NCI-H2029 treated with DMSO at 0.1 percent for 48 hours (cell line): ENCODE results near the gene LIN7A.

Experiments used
- DNase-seq: peaks from one replicate; lab custom pipeline; 2025; lab: John Stamatoyannopoulos, UW

Gene LIN7A

GRCh38 chr12:80858356-80858755, 79.4 kb downstream of the LIN7A start:
- no peak for DNase-seq

- no peak for DNase-seq
Measured at GRCh38 chr12:80857311-80857710, 80.4 kb downstream of the LIN7A start.

GRCh38 chr12:80849337-80849736, 88.4 kb downstream of the LIN7A start:
- no peak for DNase-seq

GRCh38 chr12:80848858-80849257, 88.9 kb downstream of the LIN7A start:
- no peak for DNase-seq

- no peak for DNase-seq
Measured at GRCh38 chr12:80847575-80847974, 90.2 kb downstream of the LIN7A start.

DNA sequence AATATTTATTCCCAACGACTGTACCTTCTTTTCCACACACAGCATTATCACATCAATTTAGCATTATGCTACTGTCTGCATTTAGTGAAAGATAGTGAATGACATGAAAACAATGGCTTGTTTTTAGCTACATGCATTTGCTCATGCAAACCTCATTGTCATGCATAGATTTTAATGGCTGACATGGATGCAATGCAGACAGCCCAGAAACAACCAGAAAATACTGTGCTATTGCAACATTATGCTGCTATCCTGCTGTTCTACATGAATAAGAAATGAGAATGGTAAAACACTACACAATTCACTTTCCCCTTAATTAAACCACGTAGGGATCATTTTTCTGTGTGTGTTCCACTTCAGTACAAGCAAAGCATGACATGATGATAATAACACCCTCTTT, 90.8 kb downstream of the LIN7A start:
- no peak for DNase-seq

- no peak for DNase-seq
Measured at GRCh38 chr12:80845639-80846038, 92.1 kb downstream of the LIN7A start.

DNA sequence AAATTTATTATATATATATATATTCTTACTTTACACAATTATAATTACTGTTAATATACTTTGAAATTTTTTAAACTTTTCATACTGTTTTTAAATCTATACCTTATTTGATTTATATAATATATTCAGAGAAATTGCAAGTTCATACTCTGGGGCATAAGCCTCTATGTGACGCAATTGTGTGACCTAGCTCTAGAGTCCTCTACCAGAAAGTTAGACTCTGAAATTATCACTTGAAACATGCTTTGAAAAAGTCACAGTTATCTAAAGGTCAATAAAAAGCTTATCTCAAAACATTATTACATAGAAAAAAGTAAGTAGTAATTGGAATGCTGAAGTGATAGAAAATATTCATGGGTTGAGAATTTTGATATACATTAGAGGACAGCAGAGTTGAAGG, 93.8 kb downstream of the LIN7A start:
- no peak for DNase-seq

DNA sequence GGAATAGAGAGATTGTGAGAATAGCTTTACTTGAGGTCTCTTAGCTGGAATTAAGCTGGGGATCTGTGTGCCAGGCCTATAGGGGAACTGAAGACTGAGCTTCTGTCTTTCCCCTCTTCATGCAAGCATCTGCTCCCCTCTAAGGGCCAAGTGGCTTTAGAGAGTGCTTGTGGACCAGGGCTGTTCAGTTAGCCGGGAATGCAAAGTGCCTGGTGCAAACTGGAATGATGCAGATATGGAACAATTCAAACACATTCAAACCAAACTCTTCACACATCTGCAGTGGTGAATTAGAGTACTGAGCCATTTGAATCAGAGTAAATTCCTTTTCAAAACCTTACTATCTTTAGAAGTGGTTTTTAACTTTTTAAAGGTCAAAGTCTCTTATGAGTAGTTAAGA, 99.0 kb downstream of the LIN7A start:
- no peak for DNase-seq

DNA sequence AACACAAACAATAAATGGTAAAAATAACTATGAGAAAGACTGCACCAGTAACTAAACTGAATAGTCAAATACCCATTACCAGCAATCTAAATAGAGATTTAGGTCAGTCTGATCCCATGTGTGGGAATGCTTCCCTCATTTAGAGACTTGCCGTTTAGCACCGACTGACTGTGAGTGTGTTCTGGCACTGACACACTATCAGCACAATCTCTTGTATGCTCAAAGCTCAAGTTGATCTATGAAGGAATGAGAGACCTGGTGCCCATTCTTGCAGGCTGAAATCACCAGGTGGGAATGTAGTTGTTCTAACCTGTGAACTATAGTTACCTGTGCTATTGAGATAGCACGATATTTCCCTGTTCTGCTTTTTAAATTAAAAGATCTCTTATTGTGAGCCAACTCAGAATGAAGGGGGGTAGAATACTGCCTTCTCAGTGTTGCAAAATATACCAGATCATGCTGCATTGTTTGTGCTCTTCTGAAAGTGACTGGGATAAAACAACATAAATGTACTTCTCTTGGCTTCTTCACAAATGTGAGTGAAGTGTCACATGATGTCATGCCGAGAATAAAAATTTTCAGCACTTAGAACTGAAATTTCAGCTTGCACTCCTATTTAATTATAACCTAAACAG, 99.6 kb downstream of the LIN7A start:
- no peak for DNase-seq

DNA sequence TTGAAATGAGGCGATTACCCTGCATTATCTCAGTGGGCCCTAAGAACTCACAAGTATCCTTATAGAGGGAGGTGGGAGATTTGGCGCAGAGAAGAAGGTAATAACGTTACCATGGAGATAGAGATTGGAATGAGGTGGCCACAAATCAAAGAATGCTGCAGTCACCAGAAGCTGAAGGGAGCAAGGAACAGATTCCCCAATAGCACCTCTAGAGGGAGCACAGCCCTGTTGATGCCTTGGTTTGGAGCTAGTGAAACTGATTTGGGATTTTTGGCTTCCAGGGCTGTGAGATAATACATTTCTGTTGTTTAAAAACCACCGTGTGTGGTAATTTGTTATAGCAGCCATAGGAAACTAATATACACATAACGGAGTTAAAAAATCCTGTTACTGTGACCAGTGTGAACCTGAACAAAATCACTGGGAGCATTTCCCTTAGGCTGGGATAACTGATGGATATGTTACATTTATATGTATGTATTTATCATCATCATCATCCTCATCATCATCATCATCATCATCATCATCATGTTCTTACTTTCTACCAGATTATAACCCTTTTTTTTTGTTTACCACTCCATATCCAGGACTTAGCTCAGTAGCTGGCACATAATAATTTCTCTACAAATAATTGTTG, 100.3 kb downstream of the LIN7A start:
- no peak for DNase-seq

DNA sequence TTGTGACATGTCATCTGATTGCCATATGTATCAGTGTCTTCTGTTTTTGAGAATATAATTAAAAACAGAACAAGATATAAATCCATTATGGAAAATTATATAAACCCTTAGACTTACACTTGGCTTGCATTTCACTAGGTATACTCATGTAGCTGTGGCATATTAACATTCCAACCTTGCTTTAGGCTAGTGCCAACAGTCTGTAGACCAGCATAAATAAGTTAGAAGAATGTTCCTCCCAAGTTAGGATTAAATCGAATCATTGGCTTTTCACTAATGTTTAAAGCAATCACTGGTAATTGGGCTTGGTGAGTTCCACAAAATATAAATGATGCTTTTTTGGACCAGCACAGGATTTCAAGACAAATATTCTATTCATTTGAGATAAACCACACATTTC, 103.0 kb downstream of the LIN7A start:
- no peak for DNase-seq

GRCh38 chr12:80830533-80831088, 107.1 kb downstream of the LIN7A start:
- DNase-seq = no peak

DNA sequence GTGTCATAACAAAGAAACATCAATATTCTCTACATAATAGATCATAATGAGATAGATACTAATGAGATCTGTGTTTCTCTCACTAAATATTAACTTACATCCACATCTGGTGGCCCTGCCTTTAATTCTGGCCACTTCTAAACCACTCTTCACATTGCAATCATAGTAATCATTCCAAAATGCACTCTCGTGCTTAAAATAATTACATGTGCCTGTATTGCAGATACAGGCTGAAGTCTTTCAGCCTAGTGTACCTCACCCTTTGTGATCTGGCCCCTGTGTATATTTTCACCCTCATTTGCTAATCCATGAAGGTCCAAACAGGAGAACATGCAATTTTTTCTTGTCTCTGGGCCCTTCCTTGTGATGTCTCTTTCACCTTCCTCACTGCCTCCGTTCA, 108.0 kb downstream of the LIN7A start:
- no peak for DNase-seq

GRCh38 chr12:80825506-80825905, 112.2 kb downstream of the LIN7A start:
- DNase-seq = no peak

- no peak for DNase-seq
Measured at GRCh38 chr12:80823393-80823792, 114.3 kb downstream of the LIN7A start.

DNA sequence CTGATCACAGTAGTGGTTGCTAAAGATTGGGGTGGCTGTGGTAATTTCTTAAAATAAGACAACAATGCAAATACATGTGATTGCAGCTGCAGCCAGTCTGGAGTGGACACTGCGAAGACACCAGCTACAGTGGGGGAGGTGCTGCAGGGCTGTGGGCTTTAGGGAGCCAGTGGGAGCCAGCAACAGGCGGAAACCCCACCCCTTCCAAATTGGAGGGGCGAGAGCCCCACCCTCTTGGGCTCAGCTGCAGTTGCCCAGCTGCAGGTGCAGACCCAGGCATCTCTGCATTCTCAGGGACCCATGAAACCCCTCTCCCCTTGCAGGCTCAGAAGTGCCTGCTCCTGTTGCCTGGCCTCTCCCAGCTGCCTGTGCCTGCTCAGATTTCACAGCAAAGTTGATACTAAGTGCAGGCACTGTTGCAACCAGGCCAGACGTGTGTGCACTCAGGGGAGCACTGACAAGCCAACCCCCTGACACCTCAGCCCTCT, 116.2 kb downstream of the LIN7A start:
- DNase-seq = no peak

DNA sequence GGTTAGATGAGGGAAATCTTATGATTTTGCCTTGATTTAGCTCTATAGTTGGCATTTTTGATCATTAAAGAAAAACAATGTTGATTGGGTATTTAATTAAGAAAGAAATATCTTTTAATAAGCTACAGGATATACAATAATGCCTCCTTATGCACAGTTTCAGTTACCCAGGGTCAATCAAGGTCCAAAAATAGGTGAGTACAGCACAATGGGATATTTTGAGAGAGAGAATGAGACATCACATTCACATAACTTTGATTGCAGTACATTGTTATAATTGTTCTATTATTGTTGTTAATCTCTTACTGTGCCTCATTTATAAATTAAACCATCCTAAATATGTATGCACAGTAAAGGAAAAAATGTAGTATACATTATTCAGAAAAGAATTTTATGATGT, 118.9 kb downstream of the LIN7A start:
- no peak for DNase-seq

- no peak for DNase-seq
Measured at GRCh38 chr12:80815351-80815750, 122.4 kb downstream of the LIN7A start.

DNA sequence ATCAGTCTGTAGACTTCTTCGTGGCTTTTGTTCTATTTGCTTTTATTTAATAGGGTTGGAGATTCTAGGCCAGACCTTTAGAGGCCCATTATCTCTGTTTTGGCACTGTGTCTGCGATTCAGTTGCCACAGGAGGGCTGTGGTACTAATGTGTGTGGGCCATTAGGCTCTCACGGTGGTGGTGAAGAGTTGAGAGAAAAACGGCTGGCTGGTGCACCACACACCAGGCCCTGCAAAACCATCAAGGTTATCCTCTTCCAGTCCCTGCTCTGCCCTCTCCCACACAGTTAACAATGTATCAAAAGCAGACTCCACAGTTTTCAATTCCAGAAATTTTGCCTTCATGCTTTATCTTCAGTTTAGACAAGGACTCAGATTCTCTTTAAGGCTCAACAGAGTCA, 123.3 kb downstream of the LIN7A start:
- DNase-seq = no peak

DNA sequence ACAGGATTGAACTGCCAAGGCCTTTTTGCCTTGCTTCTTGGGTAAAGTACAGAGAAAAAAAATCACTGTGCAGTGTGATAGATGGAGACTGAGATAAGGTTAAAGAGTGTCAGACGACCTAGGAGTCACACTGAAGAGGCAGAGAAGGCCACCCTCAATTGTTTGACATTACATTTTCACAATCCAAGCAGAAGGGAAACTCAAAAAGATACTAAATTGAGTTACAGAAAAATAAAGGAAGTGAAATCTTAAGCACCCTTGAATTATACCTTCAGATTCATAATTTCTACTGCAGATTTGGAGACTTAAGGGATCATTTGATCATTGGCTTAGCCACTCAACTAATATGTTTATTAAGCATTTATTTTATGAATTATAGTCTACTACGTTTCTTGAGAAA, 123.9 kb downstream of the LIN7A start:
- no peak for DNase-seq

GRCh38 chr12:80811957-80812708, 125.6 kb downstream of the LIN7A start:
- no peak for DNase-seq

DNA sequence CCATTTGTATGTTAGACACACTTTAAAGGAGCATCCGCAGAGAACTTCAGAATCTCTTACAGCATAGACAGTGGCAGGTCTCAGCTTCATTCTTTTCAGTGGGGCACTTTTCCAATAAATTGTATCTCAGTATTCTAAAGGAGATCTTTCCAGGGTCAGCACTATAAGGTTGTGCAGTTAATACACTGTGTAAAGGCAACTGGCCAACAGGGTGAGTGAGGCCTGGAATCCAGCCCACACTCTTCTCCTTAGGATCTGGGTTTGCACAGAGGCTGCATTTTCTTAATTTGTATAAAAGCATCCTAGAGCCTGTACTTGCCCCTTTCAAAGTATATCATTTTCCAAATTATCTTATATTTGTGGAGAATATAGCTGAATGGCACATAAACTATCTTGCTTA, 126.9 kb downstream of the LIN7A start:
- no peak for DNase-seq
